ENCODE results near the gene PPP6R2.

The PPP6R2 gene

GRCh38 chr22:50487290-50488005 lies 144.3 kb downstream of the PPP6R2 start:
- H3K4me3 ChIP-seq (ENCODE audit: low read length) = no peak overlapping the region
- H3K36me3 ChIP-seq (ENCODE audit: insufficient read depth, low read length) = no peaks in the 10 kb centered on the region
- no peaks in the 10 kb centered on the region for H3K4me1 ChIP-seq (ENCODE audit: insufficient read depth, low read length)
- no peak overlapping the region for H3K9ac ChIP-seq (ENCODE audit: low read depth, low read length)
- H3K27ac ChIP-seq (ENCODE audit: low read depth, low read length) = no peak overlapping the region
- no peaks in the 10 kb centered on the region for H3K27me3 ChIP-seq (ENCODE audit: insufficient read depth, low read length)
- 91% methylated on average over 23 of the region's 23 CpGs for WGBS
- H3K9me3 ChIP-seq (ENCODE audit: insufficient read depth, low read depth, low read length) = no peaks in the 10 kb centered on the region

- Histone ChIP-seq H3K27me3 (ENCODE audit: insufficient read depth, low read length) (no peaks in the 10 kb centered on the region), H3K27ac (ENCODE audit: low read depth, low read length) (no peak overlapping the region), H3K4me1 (ENCODE audit: insufficient read depth, low read length) (no peaks in the 10 kb centered on the region), H3K36me3 (ENCODE audit: insufficient read depth, low read length) (no peaks in the 10 kb centered on the region), H3K9me3 (ENCODE audit: insufficient read depth, low read depth, low read length) (no peaks in the 10 kb centered on the region), H3K4me3 (ENCODE audit: low read length) (no peak overlapping the region), H3K9ac (ENCODE audit: low read depth, low read length) (no peak overlapping the region)
- 86% methylated on average over 18 of the region's 18 CpGs for WGBS
Measured at GRCh38 chr22:50488006-50488677, 145.0 kb downstream of the PPP6R2 start.

- no peak overlapping the region for H3K27ac ChIP-seq (ENCODE audit: low read depth, low read length)
- no peak overlapping the region for H3K4me3 ChIP-seq (ENCODE audit: low read length)
- H3K27me3 ChIP-seq (ENCODE audit: insufficient read depth, low read length) = no peaks in the 10 kb centered on the region
- no peaks in the 10 kb centered on the region for H3K9me3 ChIP-seq (ENCODE audit: insufficient read depth, low read depth, low read length)
- no peaks in the 10 kb centered on the region for H3K4me1 ChIP-seq (ENCODE audit: insufficient read depth, low read length)
- WGBS = 85% methylated on average over 19 of the region's 19 CpGs
- no peaks in the 10 kb centered on the region for H3K36me3 ChIP-seq (ENCODE audit: insufficient read depth, low read length)
- no peak overlapping the region for H3K9ac ChIP-seq (ENCODE audit: low read depth, low read length)
Measured at GRCh38 chr22:50488886-50489285, 145.8 kb downstream of the PPP6R2 start.

GRCh38 chr22:50489363-50490243 lies 146.5 kb downstream of the PPP6R2 start:
- Histone ChIP-seq H3K27ac (ENCODE audit: low read depth, low read length) (no peak overlapping the region), H3K9me3 (ENCODE audit: insufficient read depth, low read depth, low read length) (no peaks in the 10 kb centered on the region), H3K4me1 (ENCODE audit: insufficient read depth, low read length) (no peaks in the 10 kb centered on the region), H3K36me3 (ENCODE audit: insufficient read depth, low read length) (no peaks in the 10 kb centered on the region), H3K4me3 (ENCODE audit: low read length) (no peak overlapping the region), H3K9ac (ENCODE audit: low read depth, low read length) (no peak overlapping the region), H3K27me3 (ENCODE audit: insufficient read depth, low read length) (no peaks in the 10 kb centered on the region)
- 93% methylated on average over 31 of the region's 31 CpGs for WGBS

- no peaks in the 10 kb centered on the region for H3K36me3 ChIP-seq (ENCODE audit: insufficient read depth, low read length)
- H3K4me3 ChIP-seq (ENCODE audit: low read length) = no peak overlapping the region
- no peaks in the 10 kb centered on the region for H3K4me1 ChIP-seq (ENCODE audit: insufficient read depth, low read length)
- H3K9me3 ChIP-seq (ENCODE audit: insufficient read depth, low read depth, low read length) = no peaks in the 10 kb centered on the region
- H3K27me3 ChIP-seq (ENCODE audit: insufficient read depth, low read length) = no peaks in the 10 kb centered on the region
- H3K27ac ChIP-seq (ENCODE audit: low read depth, low read length) = no peak overlapping the region
- 91% methylated on average over 27 of the region's 27 CpGs for WGBS
- no peak overlapping the region for H3K9ac ChIP-seq (ENCODE audit: low read depth, low read length)
Measured at GRCh38 chr22:50490531-50491308, 147.6 kb downstream of the PPP6R2 start.
